ENCODE data around the gene KRT33A. TPM values are rescaled to one million over a fixed set of nuclear protein-coding genes. Genes with fewer than 3 reads are reported as not detected.
"Not testable (repeated sequence)": the region's sequence is repeated elsewhere in the genome, so short reads cannot be mapped to it uniquely, and the experiment has no call there.

The KRT33A gene
- not detected for total RNA-seq (2013)
- polyA plus RNA-seq: not detected
- not detected in 2 replicates for polyA minus RNA-seq
- 0 to 0.23 (median 0) reads per million in 11 experiments for total RNA-seq

- H3K9ac ChIP-seq (ENCODE audit: insufficient read depth, low read length, poor library complexity, severe bottlenecking); H3K27ac Mint-ChIP-seq; DNase-seq; H3K36me3 Mint-ChIP-seq; H2AFZ ChIP-seq (ENCODE audit: insufficient read depth, low read depth, low read length, poor library complexity, severe bottlenecking); H3K27ac ChIP-seq (ENCODE audit: low read depth in 1 of 2, low read length in 2 of 2); H4K20me1 ChIP-seq (ENCODE audit: insufficient read depth, low read length); H3K4me3 Mint-ChIP-seq; H3K36me3 ChIP-seq (replicated peaks in 1 of 2; ENCODE audit: control insufficient read depth in 1 of 2, insufficient read depth in 2 of 2, low read length in 2 of 2); H3K27me3 ChIP-seq (ENCODE audit: control insufficient read depth in 2 of 2, insufficient read depth in 2 of 2, low read length in 2 of 2); H3K27me3 Mint-ChIP-seq (ENCODE audit: low read depth in 3 of 3); H3K79me2 ChIP-seq (ENCODE audit: insufficient read depth, low read length); H3K4me1 ChIP-seq (ENCODE audit: control insufficient read depth in 1 of 2, insufficient read depth in 2 of 2, low read length in 2 of 2); H3K4me2 ChIP-seq (replicated peaks; ENCODE audit: extremely low read depth, low read length, poor library complexity, severe bottlenecking); H3K4me1 Mint-ChIP-seq; intact Hi-C loops (cut with micrococcal nuclease); H3K9me3 ChIP-seq (replicated peaks in 1 of 2; ENCODE audit: control insufficient read depth in 1 of 2, insufficient read depth in 1 of 2, low read length in 2 of 2); H3K4me3 ChIP-seq (replicated peaks in 1 of 3; ENCODE audit: low read depth in 2 of 3, low read length in 3 of 3); H3K9me3 Mint-ChIP-seq: not testable (repeated sequence)
- WGBS (ENCODE audit: insufficient coverage): 94% methylated on average over 13 of the region's 16 CpGs
These were observed at the start of gene KRT33A for GRCh38 chr17:41350381-41350878. TSS of gene KRT33A (minus strand) at chr17:41350828. CDS start at chr17:41350767, 61 bp downstream.

- Histone ChIP-seq H3K9me3 (replicated peaks in 1 of 2; ENCODE audit: control insufficient read depth in 1 of 2, insufficient read depth in 1 of 2, low read length in 2 of 2) (no peaks in the 10 kb centered on the region), H3K4me2 (replicated peaks; ENCODE audit: extremely low read depth, low read length, poor library complexity, severe bottlenecking) (no peak within 1 kb of the TSS), H3K36me3 (replicated peaks in 1 of 2; ENCODE audit: control insufficient read depth in 1 of 2, insufficient read depth in 2 of 2, low read length in 2 of 2) (no peaks in the 10 kb centered on the region), H3K9ac (ENCODE audit: insufficient read depth, low read length, poor library complexity, severe bottlenecking) (no peak within 1 kb of the TSS), H3K4me1 (ENCODE audit: control insufficient read depth in 1 of 2, insufficient read depth in 2 of 2, low read length in 2 of 2) (no peaks in the 10 kb centered on the region), H3K4me3 (replicated peaks in 1 of 3; ENCODE audit: low read depth in 2 of 3, low read length in 3 of 3) (no peak within 1 kb of the TSS), H3K27me3 (ENCODE audit: control insufficient read depth in 2 of 2, insufficient read depth in 2 of 2, low read length in 2 of 2) (no peaks in the 10 kb centered on the region), H3K27ac (ENCODE audit: low read depth in 1 of 2, low read length in 2 of 2) (no peak within 1 kb of the TSS), H4K20me1 (ENCODE audit: insufficient read depth, low read length) (no peaks in the 10 kb centered on the region), H3K79me2 (ENCODE audit: insufficient read depth, low read length) (no peaks in the 10 kb centered on the region), H2AFZ (ENCODE audit: insufficient read depth, low read depth, low read length, poor library complexity, severe bottlenecking) (no peak within 1 kb of the TSS)
- TF ChIP-seq CTCF (IDR thresholded peaks at IDR 0.05): no peak
- WGBS (ENCODE audit: insufficient coverage): 94% methylated on average over 5 of the region's 16 CpGs
- intact Hi-C loops (cut with micrococcal nuclease): no loop called here
- H3K27me3 Mint-ChIP-seq (ENCODE audit: low read depth in 3 of 3): peaks cover 4 to 12% (median 4%) of the 10 kb centered on the region in 3 donors
- no peaks in the 10 kb centered on the region for H3K4me1 Mint-ChIP-seq
- no peak for DNase-seq
- H3K36me3 Mint-ChIP-seq: no peaks in the 10 kb centered on the region
- H3K9me3 Mint-ChIP-seq: no peaks in the 10 kb centered on the region
- H3K27ac Mint-ChIP-seq: no peak within 1 kb of the TSS
- no peak within 1 kb of the TSS for H3K4me3 Mint-ChIP-seq
These were observed 46.5 kb upstream of the KRT33A start, which contains the start of gene KRT31 for GRCh38 chr17:41396996-41397660. TSS of gene KRT31 (minus strand) at chr17:41397608. CDS start at chr17:41397539, 69 bp downstream.
